Fibroblast of skin of left quadriceps (primary cell): ENCODE data around the gene MED4.

ENCODE experiments used
- DNase-seq, 2 experiments: peaks; one replicate each; pipeline ENCODE4 v3.0.0-alpha.2; 2013; ENCODE audit warnings: low read depth in 2 of 2

The MED4 gene

DNA sequence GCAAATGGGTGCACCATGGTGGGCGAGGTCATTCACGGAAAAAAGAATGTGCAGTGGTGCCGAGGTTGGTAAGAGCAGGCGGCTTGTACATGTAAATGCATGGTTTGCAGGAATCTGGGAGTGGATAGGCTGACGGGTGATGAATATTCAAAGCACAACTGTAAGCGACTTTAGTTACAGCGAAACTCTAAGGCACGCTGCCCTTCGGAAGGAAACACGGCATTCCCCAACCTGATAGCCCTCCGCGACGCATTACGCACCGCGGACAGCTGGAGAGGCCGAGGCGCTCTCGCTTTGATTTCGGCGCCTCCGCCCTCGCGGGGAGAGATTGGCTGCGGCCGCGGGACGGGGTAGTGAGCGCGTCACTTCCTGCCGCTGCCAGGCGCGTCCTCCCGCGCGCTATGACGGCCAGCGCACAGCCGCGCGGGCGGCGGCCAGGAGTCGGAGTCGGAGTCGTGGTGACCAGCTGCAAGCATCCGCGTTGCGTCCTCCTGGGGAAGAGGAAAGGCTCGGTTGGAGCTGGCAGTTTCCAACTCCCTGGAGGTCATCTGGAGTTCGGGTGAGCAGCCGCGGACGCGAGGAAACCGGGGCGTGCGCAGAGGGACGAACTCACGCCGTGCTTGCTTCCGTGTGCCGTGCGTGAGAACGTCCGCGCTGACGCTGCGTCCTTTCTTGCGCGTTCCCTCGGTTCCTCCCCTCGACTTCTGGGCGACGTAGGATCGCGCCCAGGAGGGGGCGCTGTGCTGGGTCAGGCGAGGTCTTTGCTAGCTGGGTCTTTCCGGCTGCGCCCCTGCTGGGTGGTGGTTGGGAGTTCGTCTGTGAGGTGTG, 57.3 kb downstream of the MED4 start, which contains the start of gene NUDT15:
Gene NUDT15, plus strand, starts transcription at position 381 of the 828 bp plus-strand sequence. Its CDS starts 21 bp downstream, at position 402.
- peak; percentile 92 to 93 for DNase-seq

DNA sequence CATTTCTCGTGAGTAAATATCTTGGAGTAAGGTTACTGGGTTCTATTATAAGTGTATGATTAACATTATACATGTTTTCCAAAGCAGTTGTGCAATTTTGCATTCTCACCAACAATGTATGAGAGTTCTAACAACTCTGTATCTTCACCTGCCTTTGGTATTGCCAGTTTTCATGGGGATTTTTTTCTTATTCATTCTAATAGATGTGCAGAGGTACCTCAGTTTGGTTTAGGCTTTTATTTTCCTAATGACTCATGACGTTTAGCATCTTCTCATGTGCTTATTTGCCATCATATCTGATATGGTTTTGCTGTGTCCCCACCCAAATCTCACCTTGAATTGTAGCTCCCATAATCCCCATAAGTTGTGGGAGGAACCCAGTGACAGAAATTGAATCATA, 65.0 kb downstream of the MED4 start:
- no peak for DNase-seq

DNA sequence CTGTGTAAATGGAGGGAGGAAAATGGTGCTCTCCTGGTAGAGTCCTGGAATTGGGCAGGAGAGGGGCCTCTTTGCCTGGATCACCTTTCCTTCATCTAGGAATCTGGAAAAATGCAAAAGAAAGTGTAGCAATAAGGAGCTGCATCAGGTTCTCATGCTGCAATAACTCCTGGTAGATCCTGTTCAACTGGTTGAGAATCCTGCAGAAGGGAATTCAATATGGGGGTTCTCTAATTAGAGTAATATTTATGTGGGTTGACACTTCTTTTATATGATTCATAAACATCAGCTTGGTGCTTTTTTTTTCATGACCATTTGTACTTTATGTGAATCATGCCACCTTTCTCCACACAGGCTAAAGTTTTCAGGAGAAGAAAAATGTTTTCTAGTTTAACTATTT, 66.8 kb downstream of the MED4 start:
- DNase-seq = no peak
